HG03103 (cell line): ENCODE results near the gene BAIAP2.
A peak's percentile ranks its signal among the peaks of the same experiment; 100 is the strongest.
"Not testable (repeated sequence)": the region's sequence is repeated elsewhere in the genome, so short reads cannot be mapped to it uniquely, and the experiment has no call there.

ENCODE experiments used
- ATAC-seq: cut with Tn5 transposase; IDR thresholded peaks from one replicate; pipeline ENCODE4 v1.9.1; 2021; ENCODE audit warnings: low read depth; ENCODE audit not compliant: unreplicated experiment

The BAIAP2 gene

DNA sequence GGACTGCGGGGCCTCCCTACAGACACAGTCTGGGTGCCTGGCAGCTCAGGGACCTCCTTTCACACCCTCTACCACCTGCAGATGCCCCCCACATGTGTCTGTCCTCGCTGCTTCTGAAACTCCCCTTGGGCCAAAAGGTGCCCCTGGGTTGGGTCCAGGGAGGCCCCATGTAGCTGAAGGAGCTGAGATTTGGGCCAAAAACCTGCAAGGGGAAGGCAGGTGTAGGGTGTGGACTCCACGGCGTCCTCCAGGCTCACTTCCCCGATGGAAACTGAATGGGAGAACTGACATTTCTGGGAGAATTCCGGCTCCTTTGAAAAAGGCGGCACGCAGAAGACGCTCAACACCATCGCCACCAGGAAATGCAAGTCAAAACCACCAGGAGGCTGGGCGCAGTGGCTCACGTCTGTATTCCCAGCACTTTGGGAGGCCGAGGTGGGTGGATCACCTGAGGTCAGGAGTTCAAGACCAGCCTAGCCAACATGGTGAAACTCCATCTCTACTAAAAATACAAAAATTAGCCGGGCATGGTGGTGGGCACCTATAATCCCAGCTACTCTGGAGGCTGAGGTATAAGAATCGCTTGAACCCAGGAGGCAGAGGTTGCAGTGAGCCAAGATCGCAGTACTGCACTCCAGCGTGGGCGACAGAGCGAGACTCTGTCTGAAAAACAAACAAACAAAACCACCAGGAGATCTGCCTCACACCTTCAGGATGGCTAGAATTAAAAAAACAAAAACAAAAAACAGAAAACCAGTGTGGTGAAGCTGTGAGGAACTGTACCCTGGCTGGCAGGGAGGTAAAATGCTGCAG is 13.2 kb upstream of the BAIAP2 start:
- ATAC-seq = no peak

GRCh38 chr17:81022344-81022676 is 12.6 kb upstream of the BAIAP2 start:
- no peak for ATAC-seq

- no peak for ATAC-seq
These were observed 9.7 kb upstream of the BAIAP2 start for GRCh38 chr17:81025065-81025740.

DNA sequence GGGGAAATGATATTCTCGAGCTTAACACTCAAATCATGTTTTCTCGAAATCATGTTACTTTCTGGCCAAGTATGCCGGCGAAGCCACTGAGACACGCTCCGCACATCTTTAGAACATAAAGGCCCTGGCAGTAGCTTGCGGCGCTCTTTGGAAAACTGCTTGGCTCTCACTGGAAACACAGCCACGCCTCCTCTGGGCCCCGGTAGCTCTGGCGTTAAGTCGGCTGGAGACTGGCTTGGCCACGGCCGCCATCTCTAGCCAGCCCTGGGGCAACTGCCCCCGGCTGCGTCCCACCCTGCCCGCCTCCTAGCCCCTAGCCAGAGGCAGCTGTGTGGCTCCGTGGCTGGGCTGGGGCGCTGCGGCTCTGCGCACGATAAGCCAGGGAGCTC is 9.2 kb upstream of the BAIAP2 start:
- ATAC-seq = no peak

DNA sequence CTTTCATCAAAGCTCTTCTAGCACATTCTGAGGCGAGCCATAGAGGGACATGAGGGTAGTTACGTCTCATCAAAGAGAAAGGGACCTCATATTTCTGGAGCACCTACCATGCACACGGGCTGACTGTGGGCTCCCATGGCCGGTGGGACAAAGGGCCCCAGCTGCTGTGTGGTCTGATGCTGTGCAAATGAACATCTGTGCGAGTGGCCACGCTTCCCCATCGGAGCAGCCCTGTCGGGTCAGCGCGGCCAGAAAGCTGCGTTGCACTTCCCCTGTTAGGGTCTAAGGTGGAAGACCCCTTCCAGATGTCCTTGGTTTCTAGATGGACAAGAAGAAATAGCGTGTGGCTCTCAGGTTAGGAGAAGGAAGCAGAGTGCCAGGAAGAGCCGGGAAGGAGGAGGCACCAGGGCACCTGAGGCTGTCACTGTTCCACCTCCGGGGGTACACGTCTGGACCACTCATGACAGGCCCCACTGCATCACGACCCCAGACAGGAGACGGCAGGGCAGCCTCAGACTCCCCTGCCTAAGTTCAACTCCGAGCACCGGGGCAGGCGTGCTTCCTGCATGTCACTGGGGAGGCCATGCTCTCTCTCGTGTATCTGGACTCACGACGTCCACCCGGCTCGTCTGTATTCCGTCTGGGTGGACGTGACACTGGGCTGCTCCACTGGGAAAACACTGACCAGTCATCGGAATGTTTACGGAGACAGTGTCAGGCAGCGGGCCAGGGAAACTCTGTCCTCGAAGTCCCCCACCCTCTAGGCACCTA is 8.5 kb upstream of the BAIAP2 start:
- no peak for ATAC-seq

DNA sequence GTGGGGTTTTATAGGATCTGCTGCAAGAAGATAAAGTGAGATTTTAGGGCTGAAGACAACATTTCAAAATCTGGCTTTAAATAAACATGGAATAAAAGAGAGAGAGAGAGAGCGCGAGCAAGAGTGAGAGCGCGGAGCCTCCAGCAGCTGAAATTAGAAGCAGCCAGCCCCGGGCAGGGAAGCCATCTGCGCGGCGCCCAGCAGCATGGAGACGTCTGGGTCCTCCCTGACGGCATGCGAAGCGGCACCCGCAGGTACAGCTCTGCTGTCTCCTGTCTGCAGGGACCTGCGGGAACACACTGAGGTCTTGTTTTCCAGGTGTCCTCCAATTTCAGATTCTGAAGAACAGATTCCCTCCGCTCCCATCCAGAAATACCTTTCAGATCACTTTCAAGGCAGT is 7.9 kb upstream of the BAIAP2 start:
- ATAC-seq = no peak

- no peak for ATAC-seq
These were observed 7.1 kb upstream of the BAIAP2 start for GRCh38 chr17:81027591-81028505.

GRCh38 chr17:81028506-81028858 is 6.5 kb upstream of the BAIAP2 start:
- ATAC-seq = no peak

- ATAC-seq = no peak
These were observed 5.1 kb upstream of the BAIAP2 start for GRCh38 chr17:81029859-81030258.

DNA sequence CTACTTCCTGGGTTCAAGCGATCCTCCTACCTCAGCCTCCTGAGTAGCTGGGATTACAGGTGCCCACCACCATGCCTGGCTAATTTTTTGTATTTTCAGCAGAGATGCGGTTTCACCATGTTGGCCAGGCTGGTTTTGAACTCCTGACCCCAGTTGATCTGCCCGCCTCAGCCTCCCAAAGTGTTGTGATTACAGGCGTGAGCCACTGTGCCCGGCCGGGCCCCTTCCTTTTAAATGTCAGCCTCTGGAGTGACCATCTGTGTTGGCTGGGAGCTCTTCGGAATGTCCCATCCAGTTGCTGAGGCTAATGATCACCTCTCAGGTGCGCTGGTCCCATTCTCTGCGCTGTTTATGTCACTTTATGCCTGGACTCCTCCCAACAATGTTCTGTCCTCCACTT is 4.6 kb upstream of the BAIAP2 start:
- not testable (repeated sequence) for ATAC-seq

DNA sequence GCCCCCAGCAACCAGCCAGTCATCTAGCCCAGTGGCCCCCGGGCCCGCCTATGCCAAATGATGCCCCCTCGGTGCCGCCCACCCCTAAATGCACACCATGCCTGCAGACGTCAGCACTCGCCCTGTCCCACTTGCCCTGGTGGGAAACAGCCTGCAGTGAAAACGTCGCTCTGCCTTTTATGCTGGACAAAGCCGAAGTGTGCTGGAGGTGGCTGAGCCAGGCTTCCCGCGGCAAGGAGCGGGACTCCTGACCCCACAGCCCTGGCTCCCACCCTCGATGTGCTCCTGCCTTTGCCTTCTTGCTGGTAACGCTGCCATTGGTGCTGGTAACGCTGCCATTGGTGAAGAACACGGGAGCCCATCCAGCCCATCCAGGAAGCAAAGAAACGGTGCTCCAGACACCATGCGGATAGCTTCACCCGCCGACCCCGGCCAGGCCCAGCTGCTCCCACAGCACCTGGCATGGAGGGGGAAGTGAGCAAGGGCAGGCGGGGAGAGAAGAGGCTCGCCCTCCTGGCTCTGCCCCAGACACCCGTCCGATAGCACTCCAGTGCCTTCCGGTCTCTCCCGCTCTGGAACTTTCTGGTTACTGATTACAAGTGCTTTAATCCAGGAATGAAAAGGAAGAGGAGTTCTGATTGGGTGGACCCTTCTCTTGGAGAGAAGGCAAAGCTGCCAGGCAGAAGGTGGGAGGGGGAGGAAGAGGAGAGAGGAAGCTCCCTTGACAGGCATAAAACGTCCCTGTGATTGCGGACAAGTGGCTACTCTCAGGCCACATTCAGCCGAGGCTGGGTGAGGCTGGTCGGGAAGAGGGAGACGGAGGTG is 4.0 kb upstream of the BAIAP2 start:
- no peak for ATAC-seq

- ATAC-seq = no peak
These were observed 3.1 kb upstream of the BAIAP2 start for GRCh38 chr17:81031566-81032550.

- ATAC-seq = no peak
These were observed 2.1 kb upstream of the BAIAP2 start for GRCh38 chr17:81032641-81033480.

DNA sequence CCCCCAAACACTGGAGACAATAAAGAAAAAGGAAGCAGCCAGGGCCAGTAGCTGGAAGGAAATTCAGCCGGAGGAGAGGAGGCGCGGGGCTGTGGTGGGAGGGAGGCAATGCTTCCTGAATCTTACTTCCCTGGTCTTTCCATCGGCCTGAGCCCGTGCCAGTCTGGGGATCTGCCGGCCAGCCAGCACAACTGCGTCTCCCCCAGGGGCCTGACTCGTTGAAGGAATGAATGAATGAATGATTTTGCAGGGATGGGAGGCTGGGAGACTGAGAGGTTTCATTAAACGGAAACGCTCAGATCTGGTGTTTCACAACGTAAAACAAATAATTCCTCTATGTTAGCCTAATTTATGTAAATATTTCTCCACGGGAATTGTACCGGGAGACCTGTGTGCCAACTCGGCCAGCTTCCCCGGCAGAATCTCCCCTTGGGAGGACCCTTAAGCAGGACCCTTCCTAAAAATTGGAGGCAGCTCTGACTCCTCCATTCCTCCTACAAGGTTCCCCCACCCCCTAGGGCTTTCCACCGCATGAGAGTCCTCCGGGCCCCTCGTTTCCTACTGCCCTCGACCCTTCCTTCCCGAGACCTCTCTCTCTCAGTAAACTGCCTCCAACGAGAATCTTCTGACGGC is 1.3 kb upstream of the BAIAP2 start:
- ATAC-seq = no peak

- ATAC-seq = no peak
These were observed 678 bp upstream of the BAIAP2 start for GRCh38 chr17:81034168-81034777.

DNA sequence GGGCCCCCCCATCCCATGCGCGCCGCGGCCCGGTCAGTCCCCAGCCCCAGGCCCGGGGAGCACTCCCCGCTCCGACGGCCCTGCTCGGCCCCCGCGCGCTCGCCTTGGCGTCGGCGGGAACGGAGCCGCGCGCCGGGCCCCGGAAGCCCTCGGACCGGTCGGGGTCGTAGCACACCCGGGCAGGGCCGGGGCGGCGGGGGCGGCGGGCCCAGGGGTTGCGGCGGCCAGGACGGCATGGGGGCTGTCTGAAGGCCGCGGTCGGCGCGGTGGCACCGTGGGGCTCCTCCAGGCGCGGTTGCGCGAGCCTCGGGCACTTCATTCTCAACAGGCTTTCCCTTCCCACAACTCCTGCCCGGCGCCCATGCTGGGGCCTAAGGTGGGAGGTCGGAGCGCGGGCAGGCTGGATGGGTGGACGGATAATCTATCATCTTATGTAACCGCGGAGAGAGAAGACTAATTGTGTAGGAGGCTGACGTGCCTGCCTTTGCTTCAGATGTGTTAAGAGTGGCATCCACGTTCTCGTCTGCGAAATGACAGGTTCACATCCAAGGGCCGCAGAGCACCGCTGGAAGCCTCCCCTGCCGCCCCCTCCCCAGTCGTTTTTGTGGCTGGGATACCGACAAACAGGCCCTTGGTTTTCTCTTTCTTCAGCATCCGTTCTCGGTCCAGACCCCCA is 708 bp downstream of the BAIAP2 start:
- peak; percentile 16 for ATAC-seq
